NB4 (cell line): ENCODE measurements around the gene SPIN1.

Source experiments
- DNase-seq: peaks from one replicate; pipeline ENCODE4 v3.0.0; 2010; ENCODE audit warnings: low read depth
- H3K4me3 ChIP-seq: one replicate; pipeline ENCODE4 v1.5.1; 2011; ENCODE audit warnings: mild to moderate bottlenecking, low read depth, low read length, moderate library complexity
- CTCF ChIP-seq: IDR thresholded peaks from one replicate; pipeline ENCODE4 v1.5.1; 2012; ENCODE audit warnings: low read depth, low read length
- MAX ChIP-seq: IDR thresholded peaks from 2 replicates; pipeline ENCODE4 v1.6.1; 2011; ENCODE audit warnings: low read depth, low read length
- MYC ChIP-seq: IDR thresholded peaks from 2 replicates; pipeline ENCODE4 v1.6.1; 2011; ENCODE audit warnings: low read depth, low read length
- POLR2A ChIP-seq: IDR thresholded peaks from 2 replicates; pipeline ENCODE4 v1.6.1; 2011; ENCODE audit warnings: mild to moderate bottlenecking; ENCODE audit not compliant: insufficient read length; ENCODE audit errors: extremely low read depth

Gene SPIN1

GRCh38 chr9:88502552-88503034 lies 114.3 kb downstream of the SPIN1 start:
- H3K4me3 ChIP-seq: no peak overlapping the region
- no peak for TF ChIP-seq CTCF
- DNase-seq: no peak

GRCh38 chr9:88503081-88503844 lies 115.0 kb downstream of the SPIN1 start:
- TF ChIP-seq POLR2A (no peak), MYC (no peak), MAX (no peak), CTCF (no peak)
- H3K4me3 ChIP-seq: no peak overlapping the region
- DNase-seq: no peak

GRCh38 chr9:88503845-88504764 lies 115.9 kb downstream of the SPIN1 start:
- no peak for TF ChIP-seq CTCF
- no peak for TF ChIP-seq POLR2A
- no peak for TF ChIP-seq MYC
- TF ChIP-seq MAX: no peak
- H3K4me3 ChIP-seq: no peak overlapping the region
- DNase-seq: no peak

- no peak for TF ChIP-seq CTCF
- no peak for TF ChIP-seq POLR2A
- no peak for TF ChIP-seq MAX
- no peak for TF ChIP-seq MYC
- DNase-seq: no peak
- H3K4me3 ChIP-seq: no peak overlapping the region
Observed at GRCh38 chr9:88508326-88508725, 120.1 kb downstream of the SPIN1 start.

GRCh38 chr9:88511906-88512305 lies 123.7 kb downstream of the SPIN1 start:
- TF ChIP-seq POLR2A (no peak), MYC (no peak), MAX (no peak), CTCF (no peak)
- DNase-seq: no peak
- no peak overlapping the region for H3K4me3 ChIP-seq
